Esophagus muscularis mucosa (tissue), 4 donors: Measurements from ENCODE around the gene VDR. TPM values are rescaled to one million over a fixed set of nuclear protein-coding genes. Genes with fewer than 3 reads are reported as not detected.
"Not testable (repeated sequence)": the region's sequence is repeated elsewhere in the genome, so short reads cannot be mapped to it uniquely, and the experiment has no call there.

Source experiments
- DNase-seq: peaks from one replicate; pipeline ENCODE4 v3.0.0-alpha.2; 2017; ENCODE audit errors: extremely low spot score
- H3K27ac ChIP-seq, 4 donors: fragments of 200-600 bp; sonication (generic); replicated peaks in 1 of 4; 1 replicate in 3 of 4; 2 replicates in 1 of 4; pipeline ENCODE4 v1.5.1; 2016 to 2019; ENCODE audit warnings: mild to moderate bottlenecking in 1 of 4
- H3K27me3 ChIP-seq, 4 donors: fragments of 200-600 bp; sonication (generic); one replicate each; pipeline versions ENCODE4 v1.5.1 to v1.6.0; 2016 to 2019
- H3K36me3 ChIP-seq, 4 donors: fragments of 200-600 bp; sonication (generic); one replicate each; pipeline ENCODE4 v1.5.1; 2016 to 2019
- H3K4me1 ChIP-seq, 4 donors: fragments of 200-600 bp; sonication (generic); one replicate each; pipeline ENCODE4 v1.5.1; 2016 to 2019
- H3K4me3 ChIP-seq, 4 donors: fragments of 200-600 bp; sonication (generic); 1 replicate in 2 of 4; 2 replicates in 2 of 4; pipeline ENCODE4 v1.5.1; 2016 to 2019; ENCODE audit warnings: mild to moderate bottlenecking in 4 of 4, moderate library complexity in 1 of 4
- H3K9me3 ChIP-seq, 4 donors: fragments of 200-600 bp; sonication (generic); 1 replicate in 3 of 4; 2 replicates in 1 of 4; pipeline ENCODE4 v1.5.1; 2016 to 2019
- EP300 ChIP-seq: sonication (generic); formaldehyde crosslinking; IDR thresholded peaks from one replicate; pipeline ENCODE4 v1.6.1; 2017; ENCODE audit warnings: antibody characterized with exemption
- POLR2A ChIP-seq: fragments of 450-650 bp; IDR thresholded peaks from one replicate; pipeline ENCODE4 v1.6.1; 2017; ENCODE audit warnings: antibody characterized with exemption, moderate library complexity, mild to moderate bottlenecking, low read depth
- POLR2AphosphoS5 ChIP-seq, 2 donors: sonication (generic); formaldehyde crosslinking; IDR thresholded peaks; one replicate each; pipeline ENCODE4 v1.6.1; 2017; ENCODE audit warnings: antibody characterized with exemption in 2 of 2
- WGBS: methylation state at CpG from one replicate; pipeline ENCODE4 v1.1.5; 2018; 5-methylcytosine and 5-hydroxymethylcytosine counted together
- intact Hi-C: fragments of 100-400 bp; cut with DNase I; formaldehyde crosslinking; loops from one replicate; pipeline ENCODE4 v1.15.1; 2023
- total RNA-seq, 4 donors: library from RNA; depleted of rRNA; stranded (reverse); fragments of >200 nt; gene quantifications; one replicate each; pipeline versions ENCODE4 v1.1.0 to v1.2.1, GENCODE V29; 2016
- TF ChIP-seq, protein P1 (sequence below), 3 experiments: fragments of 200-600 bp in 2 of 3; fragments of 450-650 bp in 1 of 3; sonication (generic) in 2 of 3; IDR thresholded peaks; one replicate each; pipeline ENCODE4 v1.5.1; 2017 to 2019; ENCODE audit warnings: antibody characterized with exemption in 3 of 3, mild to moderate bottlenecking in 2 of 3, moderate library complexity in 1 of 3

Gene VDR
- total RNA-seq, 4 donors from 2014 or later, result 0.42 to 2.8 (median 2.1) TPM

DNA sequence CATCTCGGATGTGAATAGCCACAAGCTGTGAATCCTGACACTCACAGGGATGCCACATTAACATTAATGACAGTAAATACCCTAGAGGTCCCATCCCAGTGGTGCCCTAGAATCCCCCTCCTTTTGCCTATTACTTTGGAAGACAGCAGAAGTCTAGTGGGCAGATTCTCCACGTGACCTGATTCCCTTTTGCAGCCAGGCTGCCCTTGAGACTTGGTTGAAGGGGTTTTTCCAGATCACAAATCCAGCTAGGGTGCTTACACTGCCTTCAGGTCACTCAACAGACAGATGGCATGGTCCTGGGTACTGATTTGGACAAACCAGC lies 93.8 kb downstream of the VDR start:
- DNase-seq, result no peak
- Histone ChIP-seq H3K4me1 (peaks cover 96 to 100% (median 99%) of the 10 kb centered on the region in 4 donors), H3K27ac (peak overlapping the region; percentile 92 to 99 (median 98)), H3K27me3 (no peaks in the 10 kb centered on the region), H3K4me3 (peak overlapping the region in 3 of 4 donors; percentile 29 to 57 (median 50)), H3K36me3 (no peaks in the 10 kb centered on the region), H3K9me3 (no peaks in the 10 kb centered on the region)
- WGBS, result 36% methylated on average over 2 of the region's 2 CpGs
- intact Hi-C loops, result no loop called here
- TF ChIP-seq EP300 (no peak), POLR2AphosphoS5 (IDR thresholded peaks at IDR 0.05) (no peak), POLR2A (no peak)
- TF ChIP-seq, protein P1, sequence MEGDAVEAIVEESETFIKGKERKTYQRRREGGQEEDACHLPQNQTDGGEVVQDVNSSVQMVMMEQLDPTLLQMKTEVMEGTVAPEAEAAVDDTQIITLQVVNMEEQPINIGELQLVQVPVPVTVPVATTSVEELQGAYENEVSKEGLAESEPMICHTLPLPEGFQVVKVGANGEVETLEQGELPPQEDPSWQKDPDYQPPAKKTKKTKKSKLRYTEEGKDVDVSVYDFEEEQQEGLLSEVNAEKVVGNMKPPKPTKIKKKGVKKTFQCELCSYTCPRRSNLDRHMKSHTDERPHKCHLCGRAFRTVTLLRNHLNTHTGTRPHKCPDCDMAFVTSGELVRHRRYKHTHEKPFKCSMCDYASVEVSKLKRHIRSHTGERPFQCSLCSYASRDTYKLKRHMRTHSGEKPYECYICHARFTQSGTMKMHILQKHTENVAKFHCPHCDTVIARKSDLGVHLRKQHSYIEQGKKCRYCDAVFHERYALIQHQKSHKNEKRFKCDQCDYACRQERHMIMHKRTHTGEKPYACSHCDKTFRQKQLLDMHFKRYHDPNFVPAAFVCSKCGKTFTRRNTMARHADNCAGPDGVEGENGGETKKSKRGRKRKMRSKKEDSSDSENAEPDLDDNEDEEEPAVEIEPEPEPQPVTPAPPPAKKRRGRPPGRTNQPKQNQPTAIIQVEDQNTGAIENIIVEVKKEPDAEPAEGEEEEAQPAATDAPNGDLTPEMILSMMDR (IDR thresholded peaks at IDR 0.05), result no peak

GRCh38 chr12:47809518-47809917 lies 95.3 kb downstream of the VDR start:
- H3K4me3 ChIP-seq, DNase-seq, H3K9me3 ChIP-seq, H3K36me3 ChIP-seq, H3K27me3 ChIP-seq, intact Hi-C loops: not testable (repeated sequence)
- H3K4me1 ChIP-seq, result peaks cover 96 to 100% (median 99%) of the 10 kb centered on the region in 4 donors
- 73% methylated on average over 9 of the region's 9 CpGs for WGBS
- H3K27ac ChIP-seq, result peak overlapping the region; percentile 92 to 99 (median 98)

DNA sequence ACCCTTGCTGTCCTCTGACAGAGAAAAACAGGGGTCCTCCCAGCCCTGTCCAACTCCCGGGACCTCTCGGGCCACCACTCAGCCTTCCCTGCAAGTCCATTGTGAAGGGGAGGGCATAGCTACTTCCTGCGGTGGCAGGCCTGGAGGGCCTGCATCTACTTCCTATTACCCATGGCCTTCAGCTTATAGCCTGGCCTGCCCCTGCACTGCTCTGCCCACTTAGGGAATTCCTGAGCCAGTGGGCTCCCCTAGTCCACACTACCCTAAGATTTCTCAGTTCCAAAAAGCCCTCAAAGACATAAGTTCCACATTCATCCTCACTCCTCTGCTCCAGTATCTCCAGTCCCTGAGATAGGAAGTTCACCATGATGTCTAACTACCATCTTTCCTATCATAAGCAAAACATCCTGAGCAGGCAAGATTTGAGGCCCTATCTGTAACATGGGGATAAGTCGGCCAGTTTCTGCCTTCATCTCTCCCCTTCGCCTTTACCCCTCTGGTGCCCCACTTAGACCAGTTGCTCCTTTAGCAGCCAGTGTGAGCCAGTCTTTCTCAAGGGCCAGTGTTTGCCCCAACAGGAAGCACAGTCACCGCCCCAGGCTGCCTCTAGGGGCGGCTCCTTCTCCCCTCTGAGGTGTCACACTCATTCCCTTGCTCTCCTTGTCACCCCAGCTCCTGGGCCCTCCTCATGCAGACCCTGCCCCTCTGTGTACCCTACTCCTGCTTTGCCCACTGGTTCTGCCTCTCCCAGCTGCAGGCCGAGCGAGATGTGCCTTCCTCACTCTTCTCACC lies 96.0 kb downstream of the VDR start:
- Histone ChIP-seq H3K4me3 (peak overlapping the region in 2 of 4 donors; percentile 22 to 35), H3K4me1 (peaks cover 96 to 100% (median 99%) of the 10 kb centered on the region in 4 donors), H3K27me3 (no peaks in the 10 kb centered on the region), H3K27ac (peak overlapping the region; percentile 92 to 99 (median 98)), H3K36me3 (peaks cover 0 to 12% (median 4%) of the 10 kb centered on the region in 4 donors), H3K9me3 (no peaks in the 10 kb centered on the region)
- WGBS, result 70% methylated on average over 8 of the region's 9 CpGs
- TF ChIP-seq POLR2AphosphoS5 (IDR thresholded peaks at IDR 0.05), result no peak
- TF ChIP-seq POLR2A, result no peak
- TF ChIP-seq, protein P1 (IDR thresholded peaks at IDR 0.05), result peak in 1 of 3 experiments; percentile 16
- no peak for DNase-seq
- intact Hi-C loops, result no loop called here

DNA sequence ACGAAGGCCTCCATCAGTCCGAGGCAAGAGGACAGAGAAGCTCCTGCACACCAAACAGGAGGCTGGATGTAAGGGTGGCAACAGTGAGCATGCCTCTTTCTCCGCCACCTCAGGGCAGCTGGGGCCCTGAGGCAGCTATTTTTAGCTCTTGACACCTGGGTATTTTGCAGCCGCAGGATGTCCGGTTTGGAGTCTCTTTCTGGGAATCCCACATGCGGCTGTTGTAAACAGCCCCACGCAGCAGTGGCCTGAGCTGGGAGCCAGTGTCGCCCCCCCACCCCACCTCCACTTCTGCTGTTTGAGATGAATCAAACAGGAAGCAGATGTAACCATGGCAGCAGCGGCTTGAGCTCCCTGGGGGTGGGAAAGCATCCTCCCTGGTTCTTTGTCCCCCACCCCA lies 96.7 kb downstream of the VDR start:
- TF ChIP-seq POLR2AphosphoS5 (IDR thresholded peaks at IDR 0.05) (peak; percentile 59 to 72), EP300 (peak; percentile 77), POLR2A (no peak)
- TF ChIP-seq, protein P1 (IDR thresholded peaks at IDR 0.05), result no peak
- H3K9me3 ChIP-seq, result no peaks in the 10 kb centered on the region
- peaks cover 0 to 19% (median 7%) of the 10 kb centered on the region in 4 donors for H3K36me3 ChIP-seq
- H3K27ac ChIP-seq, result peak overlapping the region; percentile 92 to 99 (median 98)
- peaks cover 97 to 100% (median 99%) of the 10 kb centered on the region in 4 donors for H3K4me1 ChIP-seq
- no peaks in the 10 kb centered on the region for H3K27me3 ChIP-seq
- intact Hi-C loops, result no loop called here
- no peak for DNase-seq
- H3K4me3 ChIP-seq, result peak overlapping the region; percentile 4 to 35 (median 18)
- WGBS, result 0% methylated on average over 1 of the region's 9 CpGs

DNA sequence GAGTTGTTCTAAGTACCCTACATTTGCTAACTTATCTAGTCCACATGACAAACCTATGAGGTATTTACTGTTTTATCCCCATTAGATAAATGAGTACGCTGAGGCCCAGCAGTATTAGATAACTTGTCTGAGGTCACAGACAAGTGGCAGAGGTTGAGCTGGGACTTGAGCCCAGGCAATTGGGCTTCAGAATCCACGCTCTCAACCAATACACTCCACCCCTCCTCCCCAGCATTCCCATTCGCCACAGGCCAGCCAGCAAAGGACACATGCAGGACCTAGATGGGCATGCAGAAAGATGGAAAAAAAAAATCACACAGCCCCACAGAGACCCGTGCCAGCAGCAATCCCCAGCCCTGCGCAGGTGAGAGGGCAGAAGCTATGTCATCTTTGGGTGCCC lies 97.5 kb downstream of the VDR start:
- Histone ChIP-seq H3K36me3 (peaks cover 0 to 20% (median 7%) of the 10 kb centered on the region in 4 donors), H3K27me3 (no peaks in the 10 kb centered on the region), H3K4me3 (peak overlapping the region in 1 of 4 donors; percentile 15), H3K9me3 (no peaks in the 10 kb centered on the region), H3K27ac (peak overlapping the region; percentile 92 to 99 (median 98)), H3K4me1 (peaks cover 100% of the 10 kb centered on the region in 4 donors)
- intact Hi-C loops, result no loop called here
- TF ChIP-seq, protein P1 (IDR thresholded peaks at IDR 0.05), result no peak
- TF ChIP-seq POLR2AphosphoS5 (IDR thresholded peaks at IDR 0.05) (no peak), POLR2A (no peak), EP300 (no peak)
- 32% methylated on average over 5 of the region's 5 CpGs for WGBS
- no peak for DNase-seq
